ENCODE results near the gene OR4B1. TPM values are rescaled to one million over a fixed set of nuclear protein-coding genes. Genes with fewer than 3 reads are reported as not detected.
"Not testable (repeated sequence)": the region's sequence is repeated elsewhere in the genome, so short reads cannot be mapped to it uniquely, and the experiment has no call there.

OR4B1 gene
- not detected for polyA plus RNA-seq (ENCODE audit: insufficient read length in 3 of 3)

- DNase-seq (ENCODE audit: low read depth in 3 of 3, low spot score in 2 of 3): no peak
Measured at GRCh38 chr11:48216510-48216909, at the start of gene OR4B1. TSS of gene OR4B1 (plus strand) at chr11:48216810. CDS start at chr11:48216810, 0 bp downstream.

GRCh38 chr11:48167380-48167779 lies 49.2 kb upstream of the OR4B1 start:
- DNase-seq (ENCODE audit: low read depth in 3 of 3, low spot score in 2 of 3): no peak

- DNase-seq (ENCODE audit: low read depth in 3 of 3, low spot score in 2 of 3): no peak
Measured at GRCh38 chr11:48168815-48169214, 47.8 kb upstream of the OR4B1 start.

GRCh38 chr11:48169259-48169658 lies 47.4 kb upstream of the OR4B1 start:
- no peak for DNase-seq (ENCODE audit: low read depth in 3 of 3, low spot score in 2 of 3)

- DNase-seq (ENCODE audit: low read depth in 3 of 3, low spot score in 2 of 3): no peak
Measured at GRCh38 chr11:48169717-48170116, 46.9 kb upstream of the OR4B1 start.

GRCh38 chr11:48170241-48171233 lies 46.1 kb upstream of the OR4B1 start:
- DNase-seq (ENCODE audit: low read depth in 3 of 3, low spot score in 2 of 3): no peak

- peak in 1 of 3 donors; percentile 39 for DNase-seq (ENCODE audit: low read depth in 3 of 3, low spot score in 2 of 3)
Measured at GRCh38 chr11:48172818-48173609, 43.6 kb upstream of the OR4B1 start.

GRCh38 chr11:48177661-48178060 lies 38.9 kb upstream of the OR4B1 start:
- DNase-seq (ENCODE audit: low read depth in 3 of 3, low spot score in 2 of 3): no peak

GRCh38 chr11:48180627-48181026 lies 36.0 kb upstream of the OR4B1 start:
- no peak for DNase-seq (ENCODE audit: low read depth in 3 of 3, low spot score in 2 of 3)

- no peak for DNase-seq (ENCODE audit: low read depth in 3 of 3, low spot score in 2 of 3)
Measured at GRCh38 chr11:48182860-48183526, 33.6 kb upstream of the OR4B1 start.

GRCh38 chr11:48184452-48184851 lies 32.2 kb upstream of the OR4B1 start:
- no peak for DNase-seq (ENCODE audit: low read depth in 3 of 3, low spot score in 2 of 3)

- not testable (repeated sequence) for DNase-seq (ENCODE audit: low read depth in 3 of 3, low spot score in 2 of 3)
Measured at GRCh38 chr11:48190906-48191654, 25.5 kb upstream of the OR4B1 start.

GRCh38 chr11:48193876-48194275 lies 22.7 kb upstream of the OR4B1 start:
- DNase-seq (ENCODE audit: low read depth in 3 of 3, low spot score in 2 of 3): no peak

GRCh38 chr11:48207881-48208280 lies 8.7 kb upstream of the OR4B1 start:
- DNase-seq (ENCODE audit: low read depth in 3 of 3, low spot score in 2 of 3): no peak

GRCh38 chr11:48210052-48210451 lies 6.6 kb upstream of the OR4B1 start:
- DNase-seq (ENCODE audit: low read depth in 3 of 3, low spot score in 2 of 3): no peak

- DNase-seq (ENCODE audit: low read depth in 3 of 3, low spot score in 2 of 3): no peak
Measured at GRCh38 chr11:48228761-48229160, 12.2 kb downstream of the OR4B1 start.

- not testable (repeated sequence) for DNase-seq (ENCODE audit: low read depth in 3 of 3, low spot score in 2 of 3)
Measured at GRCh38 chr11:48230057-48230456, 13.4 kb downstream of the OR4B1 start.

GRCh38 chr11:48237727-48238126 lies 21.1 kb downstream of the OR4B1 start:
- no peak for DNase-seq (ENCODE audit: low read depth in 3 of 3, low spot score in 2 of 3)

- no peak for DNase-seq (ENCODE audit: low read depth in 3 of 3, low spot score in 2 of 3)
Measured at GRCh38 chr11:48242501-48242900, 25.9 kb downstream of the OR4B1 start.

GRCh38 chr11:48244804-48245203 lies 28.2 kb downstream of the OR4B1 start, which contains the start of gene OR4X2:
TSS of gene OR4X2 (plus strand) at chr11:48245104. CDS start at chr11:48245104, 0 bp downstream.
- DNase-seq (ENCODE audit: low read depth in 3 of 3, low spot score in 2 of 3): no peak
